ES-I3 (cell line): ENCODE results near the gene DUSP15.

Experiments used
- H3K36me3 ChIP-seq: 2 replicates; pipeline ENCODE4 v1.6.1; 2013; ENCODE audit warnings: mild to moderate bottlenecking, low read length, control low read depth, moderate library complexity; ENCODE audit not compliant: insufficient read depth
- H3K4me1 ChIP-seq: 2 replicates; pipeline ENCODE4 v1.6.1; 2013; ENCODE audit warnings: mild to moderate bottlenecking, control low read depth, low read length; ENCODE audit not compliant: insufficient read depth
- H3K9ac ChIP-seq: 2 replicates; pipeline ENCODE4 v1.6.1; 2013; ENCODE audit warnings: low read depth, mild to moderate bottlenecking, low read length, moderate library complexity
- H3K9me3 ChIP-seq: 2 replicates; pipeline ENCODE4 v1.6.1; 2013; ENCODE audit warnings: mild to moderate bottlenecking, low read length, moderate library complexity; ENCODE audit not compliant: control insufficient read depth, insufficient read depth

The DUSP15 gene

DNA sequence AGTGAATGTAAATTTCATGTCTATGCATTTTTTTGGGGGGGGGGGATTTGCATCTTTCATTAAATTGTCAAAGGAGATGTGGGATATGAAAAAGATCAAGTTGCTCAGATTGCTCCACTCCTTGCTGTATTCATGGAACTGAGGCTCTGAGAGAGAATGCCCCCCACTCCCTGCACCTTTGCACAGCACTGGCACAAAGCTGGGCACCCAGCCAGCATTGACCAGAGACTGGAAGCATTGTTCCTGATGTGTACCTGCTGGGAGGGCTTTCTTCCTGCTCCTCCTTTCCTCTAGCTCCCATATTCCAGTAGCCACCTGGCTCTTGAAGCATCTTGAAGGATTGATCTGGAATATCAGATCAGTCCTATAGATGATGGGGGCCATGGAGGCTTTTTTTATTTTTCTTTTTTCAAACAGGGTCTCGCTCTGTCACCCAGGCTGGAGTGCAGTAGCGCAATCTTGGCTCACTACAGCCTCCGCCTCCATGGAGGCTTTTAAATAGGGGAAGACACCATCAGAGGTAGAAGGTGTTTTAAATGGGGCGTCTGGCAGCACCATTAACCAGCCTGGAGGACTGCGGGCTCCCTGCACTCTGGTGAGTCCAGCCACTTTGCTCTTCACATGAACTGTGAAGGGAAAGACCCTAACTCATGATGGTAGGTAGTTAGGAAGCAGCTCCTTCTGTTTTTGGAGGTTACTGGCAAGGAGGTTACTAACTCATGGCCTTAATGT, 10.9 kb downstream of the DUSP15 start:
- peaks cover 5% of the 10 kb centered on the region; the same call in 1 of the 2 replicates for H3K4me1 ChIP-seq
- no peaks in the 10 kb centered on the region for H3K9me3 ChIP-seq
- H3K9ac ChIP-seq: no peak overlapping the region
- H3K36me3 ChIP-seq: no peaks in the 10 kb centered on the region

DNA sequence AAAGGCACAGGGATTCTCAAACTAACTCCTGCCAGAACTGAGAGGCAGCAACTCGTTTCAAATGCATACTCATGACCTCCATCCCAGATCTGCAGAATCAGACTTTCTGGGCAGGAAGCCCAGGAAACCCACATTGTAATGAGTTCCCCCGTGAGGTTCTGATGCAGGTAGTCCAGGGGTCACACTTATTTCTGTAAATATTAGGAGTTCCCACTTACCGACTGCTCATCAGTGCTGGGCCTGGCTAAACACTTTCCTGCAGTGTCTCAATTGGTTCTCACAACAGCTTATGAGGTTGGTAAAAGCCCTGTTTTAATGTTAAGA, 11.6 kb downstream of the DUSP15 start:
- no peaks in the 10 kb centered on the region for H3K9me3 ChIP-seq
- no peak overlapping the region for H3K9ac ChIP-seq
- H3K4me1 ChIP-seq: peaks cover 5% of the 10 kb centered on the region; the same call in 1 of the 2 replicates
- H3K36me3 ChIP-seq: no peaks in the 10 kb centered on the region

DNA sequence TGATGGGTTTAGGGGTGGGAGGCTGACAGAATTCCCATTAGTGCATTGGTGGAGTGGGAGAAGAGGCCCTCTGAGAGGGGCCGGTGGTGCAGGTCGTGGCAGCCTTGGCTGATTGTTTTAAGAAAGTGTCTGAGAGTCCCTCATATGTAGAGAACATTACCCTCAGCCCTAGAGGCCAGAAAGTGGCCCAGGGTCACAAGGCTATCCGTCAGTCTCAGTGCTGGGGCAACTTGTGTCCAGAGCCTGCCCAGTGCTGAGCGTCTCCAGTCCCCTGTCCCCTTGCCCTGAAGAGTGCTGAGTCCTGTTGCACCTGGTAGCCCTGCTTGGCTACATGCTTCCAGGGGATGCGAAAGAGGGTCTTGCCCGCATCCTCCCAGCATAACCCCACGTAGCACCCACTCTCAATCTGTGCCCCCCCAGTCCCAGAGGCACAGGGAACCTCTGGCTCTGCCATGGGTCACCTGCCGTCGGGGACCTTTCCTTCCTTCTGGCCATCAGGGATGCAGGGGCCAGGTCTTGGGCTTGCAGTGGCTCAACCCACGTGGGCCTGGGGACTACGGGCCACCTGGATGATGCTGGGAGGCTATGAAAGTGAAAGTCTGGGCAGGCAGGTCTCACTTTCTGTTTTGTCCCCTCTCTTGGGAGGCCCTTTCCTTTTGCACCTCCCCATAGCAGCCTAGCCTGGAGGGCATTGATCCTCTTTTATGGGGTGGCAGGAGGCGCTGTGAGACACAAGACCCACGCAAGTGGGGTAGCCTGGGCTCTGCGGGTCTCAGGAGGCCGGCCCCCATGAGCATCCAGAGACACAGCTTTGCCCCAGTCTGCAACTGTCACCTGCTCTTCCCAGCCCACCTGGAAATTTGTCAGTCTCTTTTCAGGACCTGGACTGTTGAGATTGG, 12.2 kb downstream of the DUSP15 start:
- Histone ChIP-seq H3K4me1 (peaks cover 5% of the 10 kb centered on the region; the same call in 1 of the 2 replicates), H3K9me3 (no peaks in the 10 kb centered on the region), H3K9ac (no peak overlapping the region), H3K36me3 (no peaks in the 10 kb centered on the region)

DNA sequence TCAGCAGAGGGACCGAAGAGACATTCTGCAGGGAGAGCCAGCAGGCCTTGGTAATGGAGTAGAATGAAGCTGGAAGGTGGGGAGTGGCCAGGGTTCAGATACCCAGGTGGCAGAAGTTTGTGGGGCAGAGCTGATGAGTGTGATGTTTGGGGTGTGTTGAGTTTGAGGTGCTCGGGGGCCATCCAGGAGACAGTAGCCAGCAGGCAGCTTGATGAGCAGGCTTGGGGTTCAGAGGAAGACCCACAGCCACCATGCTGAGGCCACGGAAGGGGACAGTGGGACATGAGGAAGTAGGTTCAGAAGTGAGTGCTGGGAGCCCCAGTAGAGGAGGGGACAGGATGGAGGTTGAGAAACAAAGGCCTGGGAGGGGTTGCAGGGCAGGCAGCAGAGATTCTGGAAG, 13.8 kb downstream of the DUSP15 start:
- H3K9ac ChIP-seq: no peak overlapping the region
- no peaks in the 10 kb centered on the region for H3K36me3 ChIP-seq
- no peaks in the 10 kb centered on the region for H3K9me3 ChIP-seq
- H3K4me1 ChIP-seq: peaks cover 5% of the 10 kb centered on the region; the same call in 1 of the 2 replicates

DNA sequence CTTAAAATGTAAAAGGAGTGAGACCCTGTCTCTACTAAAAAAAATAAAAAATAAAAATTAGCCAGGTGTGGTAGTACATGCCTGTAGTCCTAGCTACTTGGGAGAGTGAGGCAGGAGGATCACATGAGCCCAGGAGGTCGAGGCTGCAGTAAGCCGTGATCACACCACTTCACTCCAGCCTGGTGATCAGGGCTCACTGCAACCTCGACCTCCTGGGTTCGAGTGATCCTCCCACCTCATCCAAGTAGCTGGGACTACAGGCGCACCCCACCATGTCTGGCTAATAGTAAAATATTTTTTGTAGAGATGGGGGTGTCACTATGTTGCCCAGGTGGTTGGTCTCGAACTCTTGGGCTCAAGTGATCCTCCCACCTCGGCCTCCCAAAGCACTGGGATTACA, 16.8 kb downstream of the DUSP15 start:
- Histone ChIP-seq H3K9ac (no peak overlapping the region), H3K36me3 (no peaks in the 10 kb centered on the region), H3K9me3 (no peaks in the 10 kb centered on the region), H3K4me1 (no peaks in the 10 kb centered on the region; the same call in 1 of the 2 replicates)

DNA sequence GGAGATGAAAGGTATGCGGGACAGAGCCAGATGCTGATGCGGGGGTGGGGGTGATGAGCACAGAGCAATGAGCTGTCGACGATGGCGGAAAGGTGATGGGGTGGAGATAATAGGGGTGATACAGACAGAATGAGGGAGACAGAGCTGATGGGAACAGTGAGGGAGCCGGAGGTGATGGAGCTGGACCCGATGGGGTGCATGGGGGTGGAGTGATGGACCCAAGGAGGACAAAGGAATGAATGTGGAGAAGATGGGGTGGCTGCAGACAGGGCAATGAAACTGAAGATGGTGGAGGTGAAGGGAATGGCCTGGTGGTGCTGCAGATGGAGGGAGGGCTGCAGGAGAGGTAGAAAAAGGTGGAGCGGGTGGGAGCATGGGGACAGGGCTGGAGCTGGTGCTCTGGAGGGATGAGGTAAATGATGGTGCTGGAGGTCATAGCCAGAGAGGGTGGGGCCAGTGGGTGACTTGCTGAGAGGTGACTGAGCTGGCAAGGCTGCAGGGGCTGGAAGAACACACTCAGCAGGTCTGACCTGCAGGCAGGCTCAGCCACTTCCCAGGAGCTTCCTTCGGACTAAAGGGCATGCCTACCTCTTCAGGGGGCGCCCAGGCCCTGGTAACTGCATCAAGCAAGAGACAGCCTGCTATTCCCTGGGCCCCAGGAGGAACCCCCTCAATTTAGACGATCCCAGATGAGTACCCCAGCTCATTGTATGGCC, 18.9 kb downstream of the DUSP15 start:
- Histone ChIP-seq H3K36me3 (no peaks in the 10 kb centered on the region), H3K4me1 (peaks cover 1% of the 10 kb centered on the region), H3K9ac (no peak overlapping the region), H3K9me3 (no peaks in the 10 kb centered on the region)

DNA sequence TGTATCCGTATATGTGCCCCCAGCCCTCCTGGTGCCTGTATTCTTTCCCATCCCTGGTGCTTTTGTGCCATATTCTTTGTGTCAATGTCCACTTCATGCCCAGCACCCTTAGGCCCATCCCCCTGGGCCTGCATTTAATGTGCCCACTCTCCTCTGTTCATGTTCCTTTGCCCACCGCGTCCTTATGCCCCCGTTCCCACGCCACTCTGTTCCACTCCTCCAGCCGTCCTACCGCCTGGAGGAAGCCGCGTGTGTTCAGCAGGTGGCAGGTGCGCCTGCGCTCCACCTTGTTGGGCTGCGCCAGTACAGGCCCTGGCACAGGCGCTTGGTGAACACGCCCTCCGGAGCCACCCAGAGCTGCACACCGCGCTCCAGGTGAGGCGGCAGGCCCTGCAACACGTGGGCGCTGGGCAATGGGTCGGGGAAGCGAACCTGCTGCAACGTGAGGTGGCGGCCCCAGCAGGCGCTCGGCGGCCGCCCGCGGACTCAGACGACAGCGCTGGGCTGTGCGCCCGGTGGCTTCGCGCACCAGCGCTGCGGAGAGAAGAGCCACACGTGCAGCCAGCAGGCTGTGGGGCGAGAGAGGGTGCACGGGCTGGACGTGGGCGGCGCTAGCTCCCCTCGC, 20.9 kb downstream of the DUSP15 start:
- Histone ChIP-seq H3K36me3 (no peaks in the 10 kb centered on the region), H3K9me3 (no peaks in the 10 kb centered on the region), H3K4me1 (peaks cover 9% of the 10 kb centered on the region), H3K9ac (no peak overlapping the region)

DNA sequence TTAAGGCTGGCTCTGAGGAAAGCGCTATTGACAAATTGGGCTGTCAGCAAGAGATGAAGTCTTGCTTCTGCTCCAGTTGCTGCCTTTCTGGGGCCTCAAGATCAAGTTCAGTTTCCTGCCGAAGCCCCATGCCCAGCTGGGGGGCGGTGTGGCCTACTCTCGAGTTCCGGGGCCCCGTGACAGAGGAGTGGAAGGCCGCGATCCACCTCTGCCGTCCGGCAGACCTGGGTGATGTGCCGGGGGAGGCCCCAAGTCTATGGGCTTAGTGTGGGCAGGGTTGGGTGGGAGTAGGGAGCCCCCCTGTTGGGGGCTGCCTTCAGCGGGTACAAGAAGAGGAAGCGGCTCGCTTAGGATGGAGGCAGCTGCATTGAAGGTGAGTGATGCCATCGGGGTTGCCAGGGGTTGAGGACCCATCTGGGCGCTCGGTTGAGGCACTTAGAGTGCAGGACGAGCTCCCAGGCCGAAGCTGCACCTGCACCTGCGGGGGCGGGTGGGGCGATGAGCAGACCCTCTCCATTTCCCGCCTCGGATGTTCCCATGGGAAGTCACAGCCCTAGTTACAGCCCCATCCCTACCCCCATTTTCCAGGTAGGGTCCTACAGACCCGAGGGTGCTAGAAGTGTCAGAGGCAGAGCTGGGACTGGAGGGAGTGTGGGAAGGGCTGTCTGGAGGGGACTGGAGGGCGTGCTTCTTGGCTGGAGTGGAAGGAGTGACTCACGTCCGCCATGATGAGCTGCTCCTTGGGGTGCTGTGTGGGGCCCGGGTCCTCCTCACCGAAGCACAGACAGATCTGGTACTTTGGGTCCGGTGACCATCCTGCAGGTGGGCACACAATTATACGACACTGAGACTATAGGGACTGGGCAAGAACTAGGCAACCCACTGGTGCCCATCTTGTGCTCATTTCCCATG, 22.0 kb downstream of the DUSP15 start:
- H3K9me3 ChIP-seq: no peaks in the 10 kb centered on the region
- H3K4me1 ChIP-seq: peaks cover 15% of the 10 kb centered on the region
- H3K9ac ChIP-seq: no peak overlapping the region
- H3K36me3 ChIP-seq: no peaks in the 10 kb centered on the region

DNA sequence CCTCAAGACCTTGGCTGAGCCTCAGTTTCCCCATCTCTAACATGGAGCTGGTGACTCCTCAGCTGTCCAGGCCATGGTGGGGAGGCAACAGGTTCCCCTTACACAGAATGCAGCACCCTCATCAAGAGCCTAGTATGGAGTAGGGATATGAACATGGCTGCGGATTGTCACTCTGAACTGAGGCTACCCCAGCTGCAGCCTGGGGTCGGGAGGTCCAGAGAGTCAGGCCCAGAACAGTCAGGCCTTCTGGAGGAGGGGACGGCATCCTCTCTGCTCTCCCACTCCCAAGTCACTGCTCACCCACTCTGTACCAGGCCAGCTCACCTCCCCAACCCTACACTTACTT, 23.6 kb downstream of the DUSP15 start:
- Histone ChIP-seq H3K9ac (no peak overlapping the region), H3K4me1 (peaks cover 24% of the 10 kb centered on the region), H3K9me3 (no peaks in the 10 kb centered on the region), H3K36me3 (no peaks in the 10 kb centered on the region)

DNA sequence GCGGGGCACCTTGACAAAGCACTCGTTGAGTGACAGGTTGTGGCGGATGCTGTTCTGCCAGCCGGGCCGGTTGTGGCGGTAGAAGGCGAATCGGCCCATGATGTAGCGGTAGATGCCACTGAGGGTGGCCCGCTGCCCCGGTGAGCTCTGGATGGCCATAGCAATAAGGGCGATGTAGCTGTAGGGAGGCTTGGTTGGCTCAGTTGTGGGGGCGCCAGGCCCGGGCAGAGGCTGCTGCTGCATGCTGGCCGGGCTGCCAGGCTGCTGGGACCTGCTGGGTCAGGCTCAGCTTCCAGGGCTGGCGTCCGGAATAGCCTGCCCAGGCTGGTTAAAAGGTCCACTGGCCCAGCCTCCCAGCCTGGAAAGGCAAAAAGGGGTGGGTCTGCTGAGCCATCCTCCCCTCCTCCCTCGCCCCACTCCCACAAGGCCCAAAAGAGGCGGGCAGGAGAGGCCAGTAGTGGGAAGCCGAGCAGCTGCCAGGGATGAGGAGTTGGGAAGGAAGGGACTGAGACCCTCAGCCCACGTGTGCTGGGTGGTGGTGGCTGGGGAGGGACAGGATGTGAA, 24.9 kb downstream of the DUSP15 start, which contains the start of gene FOXS1:
FOXS1 (minus strand) TSS at position 305 of the 564 bp plus-strand sequence; CDS start at position 243, 62 bp downstream.
- no peaks in the 10 kb centered on the region for H3K9me3 ChIP-seq
- H3K4me1 ChIP-seq: peaks cover 28% of the 10 kb centered on the region
- H3K36me3 ChIP-seq: no peaks in the 10 kb centered on the region
- H3K9ac ChIP-seq: no peak within 1 kb of the TSS

DNA sequence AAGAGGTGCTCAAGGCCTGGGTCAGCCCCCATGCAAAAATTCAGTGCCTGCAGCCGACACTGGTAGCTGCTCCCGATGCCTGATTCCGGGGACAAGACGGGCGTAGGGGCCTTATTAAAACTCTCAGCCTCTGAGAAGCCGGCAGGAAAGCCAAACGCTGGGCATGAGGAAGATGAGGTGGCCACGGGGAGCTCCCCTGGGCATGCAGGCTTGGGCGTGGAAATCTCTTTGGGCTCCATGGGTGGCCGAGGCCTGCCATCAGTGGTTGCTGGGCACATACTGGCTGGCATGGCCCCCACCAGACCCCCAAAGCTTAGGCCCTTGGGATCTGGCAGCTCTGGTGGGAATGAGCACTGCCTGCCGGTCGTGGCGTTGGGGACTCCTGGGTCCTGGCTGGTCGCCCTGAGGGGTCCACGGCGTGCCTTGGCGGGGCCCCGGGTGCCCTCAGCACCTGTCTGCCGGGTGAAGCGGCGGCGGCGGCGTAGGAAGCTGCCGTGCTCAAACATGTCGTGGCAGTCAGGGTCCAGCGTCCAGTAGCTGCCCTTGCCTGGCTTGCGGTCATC, 25.5 kb downstream of the DUSP15 start:
- no peaks in the 10 kb centered on the region for H3K36me3 ChIP-seq
- no peaks in the 10 kb centered on the region for H3K9me3 ChIP-seq
- H3K4me1 ChIP-seq: peaks cover 28% of the 10 kb centered on the region
- H3K9ac ChIP-seq: no peak overlapping the region

DNA sequence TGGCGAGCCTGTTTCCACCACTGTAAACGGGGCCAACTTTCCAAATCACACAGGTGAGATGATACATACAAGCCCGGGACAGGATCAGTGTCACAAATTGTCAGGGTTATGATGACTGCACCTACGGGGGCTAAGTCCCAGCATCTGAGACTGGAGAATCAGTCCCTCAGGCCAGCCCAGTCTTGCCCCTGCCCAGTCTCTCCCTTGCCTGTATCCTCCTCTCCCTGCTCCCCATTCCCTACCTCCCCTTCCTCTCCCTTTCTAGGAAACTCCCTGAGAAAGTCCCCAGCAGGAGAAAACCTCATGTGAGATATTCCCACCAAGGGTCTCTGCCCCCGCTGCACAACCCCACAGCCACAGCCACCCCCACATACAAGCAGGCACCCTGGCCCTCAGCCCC, 26.4 kb downstream of the DUSP15 start:
- Histone ChIP-seq H3K9me3 (no peaks in the 10 kb centered on the region), H3K36me3 (no peaks in the 10 kb centered on the region), H3K9ac (no peak overlapping the region), H3K4me1 (peaks cover 28% of the 10 kb centered on the region)

DNA sequence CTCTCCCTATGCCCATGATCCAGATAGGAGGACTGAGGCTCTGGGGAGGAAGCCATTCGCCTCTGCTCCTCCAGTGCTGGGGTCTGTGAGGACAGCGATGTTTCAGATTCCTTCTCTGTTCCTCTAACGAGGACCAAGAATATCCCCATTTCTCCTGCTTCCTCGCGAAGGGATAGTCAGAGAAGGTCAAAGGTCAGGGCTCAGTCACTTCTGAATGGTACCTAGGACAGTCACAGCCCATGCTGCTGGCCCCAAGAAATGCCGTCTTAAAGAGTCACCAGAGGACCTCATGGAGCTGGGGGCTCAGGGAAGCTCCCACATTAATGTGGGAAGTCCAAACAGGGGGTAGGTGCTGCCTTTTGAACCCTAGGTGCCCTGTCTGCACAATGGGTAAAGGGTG, 27.0 kb downstream of the DUSP15 start:
- H3K9ac ChIP-seq: no peak overlapping the region
- no peaks in the 10 kb centered on the region for H3K36me3 ChIP-seq
- H3K9me3 ChIP-seq: no peaks in the 10 kb centered on the region
- peaks cover 31% of the 10 kb centered on the region for H3K4me1 ChIP-seq
